Parathyroid adenoma (tissue), 2 donors: Measurements from ENCODE around the gene TPSAB1.

ENCODE experiments used
- H2AFZ ChIP-seq: fragments of 300-600 bp; sonication (generic); one replicate; pipeline ENCODE4 v1.7.0; 2017; ENCODE audit warnings: antibody characterized with exemption, mild to moderate bottlenecking
- H3K27ac ChIP-seq: fragments of 300-600 bp; sonication (generic); one replicate; pipeline ENCODE4 v1.7.0; 2017
- H3K27me3 ChIP-seq: fragments of 300-600 bp; sonication (generic); one replicate; pipeline ENCODE4 v1.7.0; 2017; ENCODE audit warnings: low read length; ENCODE audit not compliant: control insufficient read depth, insufficient read depth
- H3K36me3 ChIP-seq: fragments of 300-600 bp; sonication (generic); one replicate; pipeline ENCODE4 v1.7.0; 2017; ENCODE audit warnings: low read length; ENCODE audit not compliant: control insufficient read depth, insufficient read depth
- H3K4me1 ChIP-seq: fragments of 300-600 bp; sonication (generic); one replicate; pipeline ENCODE4 v1.7.0; 2017; ENCODE audit warnings: control low read depth
- H3K4me2 ChIP-seq: fragments of 300-600 bp; sonication (generic); one replicate; pipeline ENCODE4 v1.7.0; 2017; ENCODE audit warnings: low read length
- H3K4me3 ChIP-seq: fragments of 300-600 bp; sonication (generic); one replicate; pipeline ENCODE4 v1.7.0; 2017; ENCODE audit warnings: low read depth, low read length
- H3K79me2 ChIP-seq: fragments of 300-600 bp; sonication (generic); one replicate; pipeline ENCODE4 v1.7.0; 2017; ENCODE audit warnings: control low read depth
- H3K9ac ChIP-seq: fragments of 300-600 bp; sonication (generic); one replicate; pipeline ENCODE4 v1.7.0; 2017; ENCODE audit warnings: mild to moderate bottlenecking
- H3K9me3 ChIP-seq: fragments of 300-600 bp; sonication (generic); one replicate; pipeline ENCODE4 v1.7.0; 2017; ENCODE audit warnings: low read length; ENCODE audit not compliant: control insufficient read depth
- TF ChIP-seq, protein P1 (sequence below): fragments of 300-600 bp; sonication (generic); IDR thresholded peaks from one replicate; pipeline ENCODE4 v1.7.0; 2017; ENCODE audit warnings: antibody characterized with exemption, mild to moderate bottlenecking
- donor health status: primary hyperparathyroidism.

TPSAB1 gene

DNA sequence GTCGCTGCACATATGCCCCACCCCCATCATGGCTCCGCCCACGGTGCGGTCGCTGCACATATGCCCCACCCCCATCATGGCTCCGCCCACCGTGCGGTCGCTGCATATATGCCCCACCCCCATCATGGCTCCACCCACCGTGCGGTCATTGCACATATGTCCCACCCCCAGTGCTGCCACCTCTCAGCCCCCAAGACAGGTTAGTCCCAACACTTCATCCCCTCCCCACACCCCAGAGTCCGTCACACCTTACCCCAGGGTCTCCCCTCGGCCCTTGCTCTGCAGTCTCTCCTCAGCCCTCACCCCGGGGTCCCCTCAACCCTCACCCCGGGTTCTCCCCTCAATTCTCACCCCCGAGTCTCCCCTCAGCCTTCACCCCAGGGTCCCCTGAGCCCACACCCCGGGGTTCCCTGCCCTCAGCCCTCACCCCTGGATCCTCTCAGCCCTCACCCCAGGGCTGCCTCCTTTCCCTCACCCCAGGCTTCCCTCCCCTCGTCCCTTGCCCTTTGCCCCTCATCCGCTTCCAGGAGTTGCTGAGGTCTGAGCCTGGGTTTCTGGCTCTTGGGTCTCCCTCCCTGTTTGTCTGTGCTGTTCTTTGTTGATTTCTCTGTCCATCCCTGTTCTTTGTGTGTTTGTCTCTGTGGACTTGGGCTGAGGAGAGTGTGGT lies 41.0 kb upstream of the TPSAB1 start:
- H3K4me2 ChIP-seq: no peak overlapping the region
- no peaks in the 10 kb centered on the region for H3K9me3 ChIP-seq
- no peaks in the 10 kb centered on the region for H3K4me1 ChIP-seq
- H3K36me3 ChIP-seq: no peaks in the 10 kb centered on the region
- H3K27me3 ChIP-seq: no peaks in the 10 kb centered on the region
- H2AFZ ChIP-seq: no peak overlapping the region
- no peak overlapping the region for H3K9ac ChIP-seq
- H3K79me2 ChIP-seq: no peaks in the 10 kb centered on the region
- no peak overlapping the region for H3K27ac ChIP-seq
- no peak overlapping the region for H3K4me3 ChIP-seq
- TF ChIP-seq, protein P1, sequence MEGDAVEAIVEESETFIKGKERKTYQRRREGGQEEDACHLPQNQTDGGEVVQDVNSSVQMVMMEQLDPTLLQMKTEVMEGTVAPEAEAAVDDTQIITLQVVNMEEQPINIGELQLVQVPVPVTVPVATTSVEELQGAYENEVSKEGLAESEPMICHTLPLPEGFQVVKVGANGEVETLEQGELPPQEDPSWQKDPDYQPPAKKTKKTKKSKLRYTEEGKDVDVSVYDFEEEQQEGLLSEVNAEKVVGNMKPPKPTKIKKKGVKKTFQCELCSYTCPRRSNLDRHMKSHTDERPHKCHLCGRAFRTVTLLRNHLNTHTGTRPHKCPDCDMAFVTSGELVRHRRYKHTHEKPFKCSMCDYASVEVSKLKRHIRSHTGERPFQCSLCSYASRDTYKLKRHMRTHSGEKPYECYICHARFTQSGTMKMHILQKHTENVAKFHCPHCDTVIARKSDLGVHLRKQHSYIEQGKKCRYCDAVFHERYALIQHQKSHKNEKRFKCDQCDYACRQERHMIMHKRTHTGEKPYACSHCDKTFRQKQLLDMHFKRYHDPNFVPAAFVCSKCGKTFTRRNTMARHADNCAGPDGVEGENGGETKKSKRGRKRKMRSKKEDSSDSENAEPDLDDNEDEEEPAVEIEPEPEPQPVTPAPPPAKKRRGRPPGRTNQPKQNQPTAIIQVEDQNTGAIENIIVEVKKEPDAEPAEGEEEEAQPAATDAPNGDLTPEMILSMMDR: no peak

DNA sequence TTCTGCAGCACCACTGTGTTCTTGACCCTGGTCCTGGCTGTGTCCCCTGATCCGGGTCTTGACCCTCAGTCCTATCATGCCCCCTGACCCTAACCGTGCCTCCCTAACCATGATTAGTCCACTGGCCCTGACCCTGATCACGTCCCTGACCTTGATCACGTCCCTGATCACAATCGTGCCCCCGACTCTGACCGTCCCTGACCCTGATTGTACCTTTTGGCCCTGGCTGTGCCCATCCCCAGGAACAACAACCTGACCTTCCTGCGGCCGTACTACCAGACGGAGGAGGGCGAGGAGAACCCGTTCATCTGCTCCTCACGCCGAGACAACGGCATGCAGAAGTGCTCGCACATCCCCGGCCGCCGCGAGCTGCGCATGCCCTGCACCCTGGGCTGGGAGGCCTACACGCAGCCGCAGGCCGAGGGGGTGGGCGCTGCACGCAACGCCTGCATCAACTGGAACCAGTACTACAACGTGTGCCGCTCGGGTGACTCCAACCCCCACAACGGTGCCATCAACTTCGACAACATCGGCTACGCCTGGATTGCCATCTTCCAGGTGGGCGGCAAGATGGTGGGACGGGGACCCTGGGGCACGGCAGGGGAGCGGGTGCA lies 40.4 kb upstream of the TPSAB1 start:
- Histone ChIP-seq H3K79me2 (no peaks in the 10 kb centered on the region), H3K4me2 (no peak overlapping the region), H3K36me3 (no peaks in the 10 kb centered on the region), H3K27ac (no peak overlapping the region), H2AFZ (no peak overlapping the region), H3K9me3 (no peaks in the 10 kb centered on the region), H3K9ac (no peak overlapping the region), H3K4me1 (no peaks in the 10 kb centered on the region), H3K27me3 (no peaks in the 10 kb centered on the region), H3K4me3 (no peak overlapping the region)
- TF ChIP-seq, protein P1: no peak

DNA sequence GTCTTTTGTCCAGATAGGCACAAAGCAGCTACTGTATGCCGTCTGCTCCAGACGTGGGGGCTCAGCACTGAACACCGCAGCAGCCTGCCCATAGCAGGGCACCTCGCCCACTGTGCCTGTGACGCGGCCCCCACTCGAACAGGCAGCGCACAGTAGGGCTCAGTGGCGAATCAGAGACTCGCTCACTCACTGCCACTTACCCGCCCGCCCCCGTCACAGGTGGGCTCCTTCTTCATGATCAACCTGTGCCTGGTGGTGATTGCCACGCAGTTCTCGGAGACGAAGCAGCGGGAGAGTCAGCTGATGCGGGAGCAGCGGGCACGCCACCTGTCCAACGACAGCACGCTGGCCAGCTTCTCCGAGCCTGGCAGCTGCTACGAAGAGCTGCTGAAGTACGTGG lies 39.1 kb upstream of the TPSAB1 start:
- Histone ChIP-seq H3K4me3 (no peak overlapping the region), H3K36me3 (no peaks in the 10 kb centered on the region), H3K9me3 (no peaks in the 10 kb centered on the region), H3K9ac (no peak overlapping the region), H3K79me2 (no peaks in the 10 kb centered on the region), H3K27me3 (no peaks in the 10 kb centered on the region), H2AFZ (no peak overlapping the region), H3K4me2 (no peak overlapping the region), H3K27ac (no peak overlapping the region), H3K4me1 (no peaks in the 10 kb centered on the region)
- TF ChIP-seq, protein P1: no peak

DNA sequence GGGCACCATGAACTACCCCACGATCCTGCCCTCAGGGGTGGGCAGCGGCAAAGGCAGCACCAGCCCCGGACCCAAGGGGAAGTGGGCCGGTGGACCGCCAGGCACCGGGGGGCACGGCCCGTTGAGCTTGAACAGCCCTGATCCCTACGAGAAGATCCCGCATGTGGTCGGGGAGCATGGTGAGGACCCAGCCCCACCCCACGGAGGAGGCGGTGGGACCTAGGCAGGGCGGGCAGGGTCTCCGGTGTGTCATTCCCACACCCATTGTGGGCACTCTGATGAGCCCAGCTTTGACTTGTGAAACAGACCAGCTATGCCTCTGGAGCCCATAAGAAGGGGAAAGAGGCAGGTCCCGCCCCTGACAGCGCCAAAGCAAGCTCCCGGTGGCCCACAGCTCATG lies 38.2 kb upstream of the TPSAB1 start:
- TF ChIP-seq, protein P1: no peak
- Histone ChIP-seq H3K4me1 (no peaks in the 10 kb centered on the region), H3K4me3 (no peak overlapping the region), H3K36me3 (no peaks in the 10 kb centered on the region), H3K9me3 (no peaks in the 10 kb centered on the region), H3K27me3 (no peaks in the 10 kb centered on the region), H3K9ac (no peak overlapping the region), H2AFZ (no peak overlapping the region), H3K27ac (no peak overlapping the region), H3K79me2 (no peaks in the 10 kb centered on the region), H3K4me2 (no peak overlapping the region)

DNA sequence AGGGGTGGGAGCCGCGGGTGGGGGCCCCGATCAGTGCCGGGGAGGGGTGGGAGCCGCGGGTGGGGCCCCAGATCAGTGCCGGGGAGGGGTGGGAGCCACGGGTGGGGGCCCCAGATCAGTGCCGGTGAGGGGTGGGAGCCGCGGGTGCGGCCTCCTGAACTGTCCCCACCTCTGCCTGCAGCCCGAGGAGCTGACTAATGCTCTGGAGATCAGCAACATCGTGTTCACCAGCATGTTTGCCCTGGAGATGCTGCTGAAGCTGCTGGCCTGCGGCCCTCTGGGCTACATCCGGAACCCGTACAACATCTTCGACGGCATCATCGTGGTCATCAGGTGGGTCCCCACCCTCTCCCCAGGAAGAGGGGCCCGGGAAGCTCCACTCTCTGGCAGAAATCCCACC lies 35.6 kb upstream of the TPSAB1 start:
- Histone ChIP-seq H2AFZ (no peak overlapping the region), H3K36me3 (no peaks in the 10 kb centered on the region), H3K27ac (no peak overlapping the region), H3K79me2 (no peaks in the 10 kb centered on the region), H3K4me3 (no peak overlapping the region), H3K4me2 (no peak overlapping the region), H3K4me1 (no peaks in the 10 kb centered on the region), H3K27me3 (no peaks in the 10 kb centered on the region), H3K9me3 (no peaks in the 10 kb centered on the region), H3K9ac (no peak overlapping the region)
- TF ChIP-seq, protein P1: no peak
